ENCODE data around the gene AGRN.
"Not testable (repeated sequence)": the region's sequence is repeated elsewhere in the genome, so short reads cannot be mapped to it uniquely, and the experiment has no call there.

The AGRN gene

GRCh38 chr1:1083416-1084371 is 63.8 kb downstream of the AGRN start:
- DNase-seq = no peak

DNA sequence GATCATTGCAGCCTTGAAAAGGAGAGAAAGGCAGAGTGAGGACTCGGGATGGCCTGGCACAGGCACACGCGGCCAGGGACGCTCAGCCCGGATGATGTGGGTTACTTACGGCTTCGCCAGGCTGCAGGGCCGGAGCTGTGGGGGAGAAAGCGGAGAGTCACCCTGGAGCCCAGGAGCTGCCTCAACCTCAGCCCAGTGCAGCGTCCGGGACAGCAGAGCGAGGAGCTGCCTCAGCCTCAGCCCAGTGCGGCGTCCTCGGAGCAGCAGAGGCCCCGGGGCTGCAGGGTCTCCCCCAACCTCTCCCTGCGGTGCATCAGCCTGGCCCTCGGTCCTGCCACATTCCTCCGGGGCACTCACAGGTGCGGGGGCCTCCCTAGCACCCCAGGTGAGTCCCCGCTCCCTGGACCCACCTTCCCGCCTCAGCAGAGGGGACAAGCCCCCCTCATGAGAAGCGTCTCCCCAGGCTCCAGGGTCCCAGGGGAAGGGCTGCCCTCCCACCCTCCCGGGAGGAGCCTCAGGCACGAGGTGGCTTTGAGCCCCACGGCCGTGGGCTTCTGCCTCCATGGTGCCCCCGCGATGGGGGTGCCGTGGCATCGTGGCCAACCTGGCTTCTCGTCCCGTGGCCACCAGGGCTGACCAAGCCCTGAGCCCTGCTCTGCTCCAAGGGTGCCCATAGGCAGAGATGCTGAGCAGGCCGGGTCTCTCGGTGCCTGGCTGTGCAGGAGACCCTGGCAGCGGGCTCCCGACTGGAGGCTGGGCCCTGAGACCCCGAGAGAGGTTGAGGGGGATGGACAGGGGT is 64.7 kb downstream of the AGRN start:
- no peak for DNase-seq

- no peak for DNase-seq
Observed at GRCh38 chr1:1085171-1085841, 65.4 kb downstream of the AGRN start.

GRCh38 chr1:1085911-1086841 is 66.3 kb downstream of the AGRN start:
- DNase-seq = no peak

DNA sequence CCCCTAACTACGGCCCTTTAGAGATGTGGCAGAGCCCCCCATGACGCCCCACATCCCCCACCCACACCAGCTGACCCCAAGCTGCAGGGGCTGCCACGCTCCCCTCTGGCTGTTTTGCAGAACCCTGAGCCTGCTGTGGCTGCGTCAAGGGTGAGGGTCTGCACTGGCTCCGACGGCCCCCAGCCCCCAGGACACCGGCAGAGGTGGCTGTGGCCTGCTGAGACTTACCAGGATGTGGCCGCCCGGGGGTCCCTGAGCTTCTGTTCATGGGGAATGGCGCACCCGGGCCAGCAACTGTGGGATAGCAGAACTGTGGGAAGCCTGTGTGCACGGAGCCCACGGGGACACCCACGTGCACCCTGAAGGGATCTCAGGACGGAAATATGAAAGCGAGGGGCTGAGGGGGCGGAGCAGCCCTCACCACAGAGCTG is 67.0 kb downstream of the AGRN start:
- no peak for DNase-seq

GRCh38 chr1:1087351-1088028 is 67.6 kb downstream of the AGRN start:
- DNase-seq = no peak

DNA sequence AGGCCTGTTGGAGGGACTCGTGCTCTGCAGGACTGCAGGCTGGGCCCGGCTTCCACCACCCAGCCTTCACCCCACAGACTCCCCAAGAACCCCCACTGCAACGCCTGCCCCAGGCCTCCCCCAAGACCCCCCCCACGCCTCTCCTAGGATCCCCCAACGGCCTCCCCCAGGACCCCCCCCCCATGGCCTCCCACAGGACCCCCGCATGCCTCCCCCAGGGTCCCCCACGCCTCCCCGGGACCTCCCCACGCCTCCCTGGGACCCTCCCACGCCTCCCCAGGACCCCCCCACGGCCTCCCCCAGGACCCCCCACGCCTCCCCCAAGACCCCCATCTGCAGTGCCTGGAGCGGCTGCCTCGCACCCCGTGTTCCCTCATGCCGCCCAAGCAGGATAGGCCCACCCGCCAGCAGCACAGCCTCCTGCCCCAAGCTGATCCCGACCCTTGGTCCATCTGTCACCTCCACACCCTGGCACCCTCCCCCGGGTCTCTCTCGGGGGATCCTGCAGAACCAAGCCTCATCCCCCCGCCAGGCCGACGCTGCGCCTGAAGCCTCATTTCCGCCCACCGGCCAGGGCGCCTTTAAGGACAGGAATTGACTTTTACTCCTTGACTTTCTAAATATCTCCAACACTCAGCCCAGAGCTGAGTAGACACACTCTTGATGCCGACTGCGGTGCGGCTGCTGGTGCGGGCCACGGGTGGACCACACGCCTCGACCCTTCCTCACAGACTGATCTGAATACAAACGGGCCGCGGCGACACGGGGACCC is 68.3 kb downstream of the AGRN start:
- no peak for DNase-seq

GRCh38 chr1:1088801-1089680 is 69.1 kb downstream of the AGRN start:
- no peak for DNase-seq

- no peak for DNase-seq
Observed at GRCh38 chr1:1089731-1090423, 70.0 kb downstream of the AGRN start.

- no peak for DNase-seq
Observed at GRCh38 chr1:1090424-1091343, 70.8 kb downstream of the AGRN start.

- no peak for DNase-seq
Observed at GRCh38 chr1:1091344-1092148, 71.6 kb downstream of the AGRN start.

GRCh38 chr1:1092149-1092855 is 72.4 kb downstream of the AGRN start:
- no peak for DNase-seq

- DNase-seq = no peak
Observed at GRCh38 chr1:1092894-1093609, 73.1 kb downstream of the AGRN start.

DNA sequence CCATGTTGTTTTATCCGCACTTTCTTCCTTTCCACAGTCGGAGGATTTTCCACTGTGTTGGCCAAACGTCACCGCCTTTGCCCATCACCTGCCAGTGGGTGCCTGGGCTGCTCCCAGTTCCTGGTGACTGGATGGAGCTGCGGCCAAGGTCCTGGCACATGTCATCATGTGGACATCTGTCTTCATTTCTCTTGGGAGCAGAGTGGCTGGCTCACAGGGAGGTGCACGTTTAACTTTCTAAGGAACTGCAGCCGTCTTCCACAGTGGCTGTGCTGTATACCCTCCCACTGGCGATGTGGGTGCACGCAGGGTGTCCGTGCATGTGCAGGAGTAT is 73.7 kb downstream of the AGRN start:
- DNase-seq = no peak

GRCh38 chr1:1094981-1095380 is 75.1 kb downstream of the AGRN start:
- DNase-seq = no peak

DNA sequence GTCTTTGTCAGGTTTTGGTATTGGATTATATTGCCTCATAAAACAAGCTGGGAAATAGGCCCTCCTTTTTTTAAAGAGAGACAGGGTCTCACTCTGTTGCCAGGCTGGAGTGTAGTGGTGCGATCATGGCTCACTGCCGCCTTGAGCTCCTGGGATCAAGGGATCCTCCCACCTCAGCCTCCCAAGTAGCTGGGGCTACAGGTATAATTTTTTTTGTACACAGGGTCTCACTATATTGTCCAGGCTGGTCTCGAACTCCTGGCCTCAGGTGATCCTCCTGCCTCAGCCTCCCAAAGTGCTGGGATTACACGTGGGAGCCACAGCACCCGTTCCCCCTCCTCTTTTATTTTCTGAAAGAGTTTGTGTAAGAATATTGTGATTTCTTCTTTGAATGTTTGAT is 76.2 kb downstream of the AGRN start:
- DNase-seq = not testable (repeated sequence)

All from AML-193 (cell line).